Measurements from ENCODE around the gene VSX2. TPM values are rescaled to one million over a fixed set of nuclear protein-coding genes. Genes with fewer than 3 reads are reported as not detected.

VSX2 gene
- total and polyA plus RNA-seq, 2 of the 13 experiments (the other 11 are each of a cell fraction or from before 2014, with no cell fraction given): 0.05 TPM; not detected in 1

GRCh38 chr14:74257078-74257940, 18.1 kb downstream of the VSX2 start (continued):
- TF ChIP-seq MEIS2 (CRISPR knock-in tag; IDR thresholded peaks at IDR 0.05) (no peak; the same call in 1 of the 2 replicates), SP4 (CRISPR knock-in tag; IDR thresholded peaks at IDR 0.05) (peak; percentile 43; the same call in 1 of the 2 replicates), HNRNPLL (IDR thresholded peaks at IDR 0.05; ENCODE audit: low read depth, low read length, poor library complexity, severe bottlenecking) (peak; percentile 31), TGIF2 (CRISPR knock-in tag; IDR thresholded peaks at IDR 0.05) (no peak), TEF (CRISPR knock-in tag; IDR thresholded peaks at IDR 0.05) (no peak), POGZ (CRISPR knock-in tag; IDR thresholded peaks at IDR 0.05) (no peak), PBX3 (CRISPR knock-in tag; IDR thresholded peaks at IDR 0.05; ENCODE audit: borderline replicate concordance) (no peak), ZNF205 (CRISPR knock-in tag; IDR thresholded peaks at IDR 0.05) (no peak), ZHX2 (IDR thresholded peaks at IDR 0.05; ENCODE audit: low read depth) (no peak), ZHX2 (CRISPR knock-in tag; IDR thresholded peaks at IDR 0.05; ENCODE audit: borderline replicate concordance) (no peak), XRCC5 (optimal IDR thresholded peaks at IDR 0.05; ENCODE audit: low read length) (peak; percentile 73), ZBTB37 (CRISPR knock-in tag; IDR thresholded peaks at IDR 0.05) (no peak), PHF20 (CRISPR knock-in tag; IDR thresholded peaks at IDR 0.05) (peak; percentile 27; the same call in 1 of the 2 replicates), HNRNPK (IDR thresholded peaks at IDR 0.05; ENCODE audit: low read depth, low read length, poor library complexity, severe bottlenecking) (peak; percentile 24), KAT2B (IDR thresholded peaks at IDR 0.05; ENCODE audit: borderline replicate concordance, low read depth, low read length) (no peak), SALL1 (CRISPR knock-in tag; IDR thresholded peaks at IDR 0.05) (peak; percentile 24; the same call in 1 of the 2 replicates), ZNF235 (CRISPR knock-in tag; IDR thresholded peaks at IDR 0.05; ENCODE audit: borderline replicate concordance) (no peak), GABPB1 (CRISPR knock-in tag; IDR thresholded peaks at IDR 0.05) (peak; percentile 22; the same call in 1 of the 2 replicates), THAP7 (CRISPR knock-in tag; IDR thresholded peaks at IDR 0.05) (no peak)

Data from HepG2 (cell line).